Caki2 (cell line): ENCODE measurements around the gene TRIM2. TPM values are rescaled to one million over a fixed set of nuclear protein-coding genes. Genes with fewer than 3 reads are reported as not detected.

Source experiments
- DNase-seq: peaks from one replicate; pipeline ENCODE4 v3.0.0-alpha.2; 2015; ENCODE audit warnings: low read depth
- in situ Hi-C: cut with HindIII; loops from 2 replicates; pipeline ENCODE4 v1.10.0; 2016; ENCODE audit warnings: low sequenced_read_pairs, low pct_unique_long_range_greater_than_20kb, mixed read lengths
- total RNA-seq: library from RNA; depleted of rRNA; stranded (reverse); fragments of >200 nt; shearing (Covaris generic); gene quantifications from 2 replicates; pipeline ENCODE4 v1.2.3, GENCODE V29; 2014; ENCODE audit warnings: low replicate concordance

Gene TRIM2
- total RNA-seq, 1 experiment from 2014 or later, result 43.7 TPM

DNA sequence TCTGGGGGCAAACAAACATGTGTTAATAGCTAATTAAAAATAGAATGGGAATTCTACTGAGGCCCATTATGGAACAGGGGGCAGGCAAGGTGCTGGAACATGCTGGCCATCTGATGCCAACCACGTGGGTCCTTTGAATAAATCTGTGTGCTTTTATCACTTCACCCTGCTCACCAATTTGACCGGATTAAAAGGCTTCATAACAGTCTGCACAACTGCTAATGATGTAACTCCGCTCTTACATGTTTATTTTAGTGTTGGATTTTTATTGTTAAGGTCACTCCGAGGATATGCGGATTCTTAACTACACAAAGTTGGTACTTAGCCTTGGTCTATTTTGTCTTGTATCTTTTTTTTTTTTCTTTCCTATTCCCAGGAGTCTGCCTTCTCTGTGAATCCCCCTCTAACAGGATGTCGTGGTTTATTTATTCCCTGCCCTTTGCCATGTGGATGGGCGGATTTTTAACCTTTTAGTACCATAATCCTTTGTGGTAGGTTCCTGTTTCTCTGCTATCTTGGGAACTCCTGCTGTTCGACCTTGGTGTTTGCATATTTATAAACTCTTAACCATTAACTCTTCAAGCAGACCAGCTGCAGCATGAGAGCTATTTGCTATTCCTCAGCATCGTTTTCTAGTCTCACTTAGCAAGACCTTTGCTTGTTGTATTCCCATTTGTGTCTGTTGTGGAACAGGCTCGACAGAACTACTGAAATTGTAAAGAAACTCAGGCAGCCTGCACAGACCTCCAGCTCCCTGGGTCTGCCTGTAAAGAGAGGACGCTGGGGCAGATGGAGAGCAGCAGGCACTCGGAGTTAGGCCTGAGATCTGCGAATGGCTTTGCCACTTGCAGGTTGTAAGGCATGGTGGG is 38.0 kb downstream of the TRIM2 start:
- in situ Hi-C loops, result no loop called here
- peak; percentile 49 for DNase-seq

DNA sequence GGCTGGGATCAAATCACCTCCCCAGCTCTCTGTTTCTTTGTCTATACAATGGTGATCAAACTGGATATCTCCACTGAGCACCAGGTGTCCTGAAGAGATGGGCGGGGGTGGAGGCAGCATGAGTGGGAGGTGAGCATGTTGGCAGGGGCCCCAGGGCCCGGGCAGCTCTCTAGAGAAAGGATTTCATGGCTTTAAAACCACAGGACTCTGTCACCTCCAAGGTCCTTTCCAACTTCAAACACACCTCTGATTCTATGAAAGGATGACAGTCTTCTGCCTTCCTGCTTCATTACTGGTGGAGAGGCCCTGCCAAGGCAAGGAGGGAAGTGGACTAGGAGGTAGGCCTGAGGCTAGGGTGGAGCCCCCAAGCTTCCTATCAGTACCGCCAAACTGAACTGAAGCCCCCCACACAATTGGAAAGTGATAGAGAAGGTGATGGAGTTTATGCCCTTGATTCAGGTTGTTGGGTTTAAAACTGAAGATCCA is 38.6 kb downstream of the TRIM2 start:
- in situ Hi-C loops, result no loop called here
- DNase-seq, result no peak

DNA sequence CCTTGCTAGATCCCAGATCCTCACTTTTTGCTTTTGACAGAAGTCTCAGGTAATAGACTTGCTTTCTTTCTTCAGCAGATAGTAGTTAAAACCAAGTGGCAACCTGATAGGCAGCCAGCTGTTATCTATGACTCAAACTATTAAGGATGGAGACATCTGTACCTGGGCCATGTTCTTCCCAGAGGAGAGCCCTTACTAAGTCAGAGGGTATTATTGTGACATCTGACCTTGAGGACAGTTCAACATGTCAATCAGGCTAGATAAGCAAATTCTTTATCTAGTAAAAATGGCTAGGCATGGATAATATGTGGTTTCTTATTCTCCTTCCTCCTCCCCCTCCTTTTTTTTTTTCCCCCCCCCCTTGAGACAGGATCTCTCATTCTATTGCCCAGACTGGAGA is 39.2 kb downstream of the TRIM2 start:
- in situ Hi-C loops, result no loop called here
- no peak for DNase-seq

DNA sequence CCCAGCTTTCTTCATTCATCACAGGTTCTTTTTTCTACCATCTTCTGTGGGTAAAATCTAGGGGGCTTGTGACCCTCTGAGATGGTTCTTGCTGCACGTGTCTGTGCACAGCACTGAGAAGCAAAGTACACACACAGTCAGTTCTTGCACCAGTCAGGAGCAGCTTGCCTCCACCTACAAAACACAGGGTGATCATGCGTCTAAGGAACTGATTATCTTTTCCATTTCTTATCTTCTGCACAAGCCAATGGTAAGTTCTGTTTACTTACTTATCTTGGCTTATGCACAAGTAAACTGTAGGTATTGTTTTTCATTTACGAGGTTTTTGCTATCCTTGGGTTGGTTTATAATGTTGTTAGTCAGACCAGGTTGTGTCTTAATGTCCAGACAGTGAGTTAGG is 40.7 kb downstream of the TRIM2 start:
- DNase-seq, result no peak
- in situ Hi-C loops, result no loop called here

DNA sequence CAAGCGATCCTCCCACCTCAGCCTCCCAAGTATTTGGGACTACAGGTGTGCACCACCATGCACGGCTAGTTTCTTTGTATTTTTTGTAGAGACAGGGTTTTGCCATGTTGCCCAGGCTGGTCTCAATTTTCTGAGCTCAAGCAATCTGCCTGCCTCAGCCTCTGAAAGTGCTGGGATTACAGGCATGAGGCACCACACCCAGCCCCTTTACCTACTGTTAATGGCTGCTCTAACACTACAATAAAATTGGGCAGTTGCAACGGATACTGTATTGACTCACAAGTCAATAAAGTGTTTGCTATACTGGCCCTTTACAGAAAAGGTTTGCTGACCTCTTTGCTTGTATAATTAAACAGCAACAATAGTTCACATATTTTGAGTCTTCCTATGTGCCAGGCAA is 41.5 kb downstream of the TRIM2 start:
- in situ Hi-C loops, result no loop called here
- DNase-seq, result no peak

DNA sequence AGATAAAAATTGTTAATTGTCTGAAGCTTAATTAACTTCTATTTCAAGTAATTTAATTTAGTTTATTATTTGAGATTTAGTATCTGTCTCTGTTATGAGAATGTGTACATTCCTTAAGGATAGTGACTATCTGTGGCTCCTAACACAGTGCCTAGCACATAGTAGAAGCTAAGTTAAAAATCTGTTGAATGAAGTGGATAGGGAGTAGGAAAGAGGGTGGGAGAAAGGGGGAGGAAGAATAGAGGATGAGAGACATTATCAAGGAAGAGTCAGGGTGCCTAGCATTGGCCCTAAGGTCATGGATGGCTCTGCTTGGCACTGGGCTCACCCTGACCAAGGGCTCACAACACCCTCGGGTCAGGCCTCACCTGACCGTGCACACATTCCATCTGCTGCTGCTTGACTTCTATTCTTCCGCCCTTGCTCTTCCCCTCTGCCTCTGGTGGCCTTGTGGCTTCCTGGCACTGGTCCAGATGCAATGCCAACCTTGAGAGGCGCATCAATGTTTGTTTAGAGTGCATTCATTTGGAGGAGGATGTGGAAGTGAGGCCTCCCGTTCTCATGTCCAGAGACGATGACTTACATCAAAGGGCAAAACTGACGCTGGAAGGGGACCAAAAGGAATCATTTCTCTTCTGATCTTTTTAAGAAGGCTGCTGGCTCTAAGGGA is 42.3 kb downstream of the TRIM2 start:
- in situ Hi-C loops, result no loop called here
- DNase-seq, result no peak

DNA sequence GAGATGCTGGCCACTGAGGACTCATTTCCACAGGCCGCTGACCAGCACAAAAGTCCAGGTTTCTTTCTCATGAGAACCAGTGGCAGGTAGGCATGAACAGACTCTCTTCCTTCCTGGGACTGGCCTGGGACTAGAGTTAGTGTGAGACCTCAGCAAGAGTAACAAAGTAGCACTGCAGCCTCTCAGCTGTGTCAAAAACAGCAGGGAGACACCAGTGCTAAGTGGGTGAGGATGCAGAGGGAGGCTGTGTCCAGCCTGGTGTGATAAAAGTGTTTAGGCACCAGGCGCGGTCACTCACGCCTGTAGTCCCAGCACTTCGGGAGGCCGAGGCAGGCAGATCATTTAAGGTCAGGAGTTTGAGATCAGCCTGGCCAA is 42.9 kb downstream of the TRIM2 start:
- in situ Hi-C loops, result no loop called here
- DNase-seq, result no peak

DNA sequence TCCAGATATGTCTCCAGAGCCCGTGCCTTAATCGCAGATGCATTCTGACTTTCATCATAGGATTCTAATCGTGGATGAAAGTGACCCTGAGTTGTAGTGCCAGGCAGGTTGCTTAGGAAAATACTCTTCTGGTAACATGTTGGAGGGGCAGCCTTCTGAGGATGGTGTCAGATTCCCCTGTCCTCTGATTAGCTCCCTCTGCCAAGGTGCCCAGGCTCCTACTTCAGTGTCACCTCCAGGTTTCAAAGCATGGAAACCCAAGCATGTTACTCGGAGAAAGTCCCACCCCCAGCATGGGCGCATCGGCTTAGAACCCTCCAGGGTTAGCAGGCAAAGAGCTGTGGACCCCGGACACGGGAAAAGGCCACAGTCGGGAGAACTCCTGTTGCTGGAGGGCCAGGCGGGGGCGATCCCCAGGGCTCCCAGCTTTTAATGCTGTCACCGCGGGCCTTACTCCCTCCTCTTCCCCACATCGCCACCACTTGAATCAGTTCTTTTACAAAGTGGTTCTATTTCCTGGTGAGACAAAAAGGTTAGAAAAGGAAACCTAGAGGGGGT is 44.5 kb downstream of the TRIM2 start:
- in situ Hi-C loops, result no loop called here

DNA sequence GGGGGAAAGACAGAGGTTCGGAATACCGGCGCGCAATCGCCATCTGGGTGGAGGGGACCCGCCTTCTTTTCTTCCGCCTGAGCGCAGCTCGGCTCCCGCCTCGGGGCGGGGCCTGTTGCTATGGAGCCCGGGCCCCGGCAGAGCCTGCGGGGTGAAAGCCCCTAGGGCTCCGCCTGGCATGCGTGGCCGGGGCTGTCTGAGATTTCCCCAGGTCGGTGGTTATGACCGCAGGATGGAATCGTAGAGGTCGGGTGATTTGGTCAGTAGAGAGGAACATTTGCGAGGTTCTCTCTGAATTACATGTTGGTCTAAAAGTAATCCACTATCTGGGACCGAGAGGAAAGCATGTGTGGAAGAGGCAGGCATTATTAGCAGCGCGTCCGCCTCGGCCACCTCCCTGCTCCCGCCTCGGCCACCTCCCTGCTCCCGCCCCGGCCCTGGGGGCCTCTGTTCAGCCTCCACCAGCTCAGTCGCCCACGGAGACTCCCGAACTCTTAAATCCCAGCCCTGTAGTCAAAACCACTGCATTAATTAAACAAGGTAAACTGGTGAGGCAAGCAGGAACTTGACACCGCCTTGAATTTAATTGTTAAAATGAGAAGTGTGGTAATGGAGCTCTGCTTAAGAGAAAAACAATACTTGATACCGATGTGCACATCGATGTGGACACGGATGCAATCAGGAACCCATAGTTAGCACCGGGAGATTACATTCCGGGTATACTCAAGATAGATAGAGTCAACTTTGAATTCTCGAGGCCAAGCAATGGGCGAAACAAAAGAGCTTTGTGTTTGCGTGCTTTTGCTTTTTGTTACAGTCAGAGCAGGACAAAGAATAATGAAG is 45.2 kb downstream of the TRIM2 start:
- in situ Hi-C loops, result no loop called here
- peak; percentile 85 for DNase-seq

More for the DNA sequence above, 44.5 kb downstream of the TRIM2 start:
- no peak for DNase-seq

DNA sequence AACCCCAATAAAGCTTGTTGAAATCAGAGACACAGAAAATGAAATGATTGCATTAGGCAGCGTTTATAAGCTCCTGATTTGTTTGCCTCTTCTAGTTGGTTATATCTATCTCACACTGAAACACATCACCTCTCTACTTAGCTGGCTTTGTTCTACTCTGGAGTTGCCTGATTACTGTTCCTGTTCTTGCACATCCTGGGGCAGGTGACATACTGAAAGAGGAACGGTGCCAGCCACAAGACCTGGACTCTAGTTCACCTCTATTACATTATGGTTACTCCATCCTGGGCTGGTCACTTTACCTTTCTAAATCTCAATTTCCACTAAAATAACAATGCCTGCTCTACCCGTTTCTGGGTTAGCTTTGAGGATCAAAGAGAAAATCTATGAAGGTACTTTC is 47.9 kb downstream of the TRIM2 start:
- in situ Hi-C loops, result no loop called here
- no peak for DNase-seq

DNA sequence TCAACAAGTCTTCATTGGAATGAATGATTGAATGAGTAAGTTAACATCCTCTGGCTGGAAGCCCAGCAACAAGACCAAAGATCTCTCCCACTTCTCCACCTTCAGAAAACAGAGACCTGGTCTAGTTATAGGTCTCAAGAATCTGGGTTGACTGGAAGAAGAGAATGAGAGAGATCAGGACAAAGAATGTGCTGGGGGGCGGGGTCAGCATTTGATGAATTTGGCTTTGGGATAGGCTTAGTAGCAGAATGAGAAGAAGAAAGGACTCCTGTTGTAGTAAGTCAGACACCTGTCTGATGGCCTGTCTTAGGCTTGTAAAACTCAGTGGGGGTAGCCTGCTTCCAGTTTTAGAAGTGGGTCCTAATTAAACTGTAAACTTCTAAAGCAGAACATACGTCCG is 51.0 kb downstream of the TRIM2 start:
- no peak for DNase-seq
- in situ Hi-C loops, result no loop called here

DNA sequence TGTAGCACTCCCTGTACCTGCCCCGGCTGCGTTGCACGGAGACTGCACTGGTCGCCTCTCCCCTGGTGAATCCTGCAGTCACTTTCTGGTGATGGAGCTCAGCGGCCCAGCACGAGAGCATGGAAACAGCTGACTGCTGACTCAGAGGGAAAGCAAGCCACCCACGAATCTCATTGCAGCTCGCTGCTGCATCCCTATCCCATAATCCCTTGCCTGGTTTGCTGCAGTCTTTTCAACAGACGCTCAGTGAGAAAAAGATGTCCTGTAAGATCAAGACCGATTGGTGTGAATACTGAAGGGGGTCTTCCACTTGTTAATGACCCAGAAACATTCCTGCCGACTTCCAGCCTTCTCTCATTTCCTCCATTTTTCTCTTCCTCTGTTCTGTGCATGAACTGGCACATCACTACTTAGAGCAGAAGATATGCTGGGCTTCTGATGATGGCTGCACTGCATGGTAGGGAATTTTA is 52.9 kb downstream of the TRIM2 start:
- in situ Hi-C loops, result no loop called here
- peak; percentile 40 for DNase-seq

DNA sequence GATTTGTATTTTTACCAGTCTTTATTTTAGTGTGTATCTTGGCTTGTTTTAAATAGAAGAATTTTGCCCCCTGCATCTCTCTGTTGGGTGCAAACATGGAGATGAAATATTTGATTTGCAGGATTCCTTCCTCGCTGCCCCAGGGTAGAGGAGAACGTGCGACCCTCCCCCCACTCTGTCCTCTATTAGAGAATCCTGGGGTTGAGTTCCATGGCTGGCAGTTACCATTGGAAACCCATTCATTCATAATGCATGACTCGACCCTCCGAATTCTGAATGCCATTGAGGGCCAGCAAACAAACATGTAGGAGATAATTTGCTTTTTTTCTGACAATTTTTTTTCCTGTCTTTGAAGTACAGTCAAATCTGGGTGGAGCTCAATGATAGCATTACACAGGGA is 53.7 kb downstream of the TRIM2 start:
- in situ Hi-C loops, result no loop called here
- DNase-seq, result no peak

DNA sequence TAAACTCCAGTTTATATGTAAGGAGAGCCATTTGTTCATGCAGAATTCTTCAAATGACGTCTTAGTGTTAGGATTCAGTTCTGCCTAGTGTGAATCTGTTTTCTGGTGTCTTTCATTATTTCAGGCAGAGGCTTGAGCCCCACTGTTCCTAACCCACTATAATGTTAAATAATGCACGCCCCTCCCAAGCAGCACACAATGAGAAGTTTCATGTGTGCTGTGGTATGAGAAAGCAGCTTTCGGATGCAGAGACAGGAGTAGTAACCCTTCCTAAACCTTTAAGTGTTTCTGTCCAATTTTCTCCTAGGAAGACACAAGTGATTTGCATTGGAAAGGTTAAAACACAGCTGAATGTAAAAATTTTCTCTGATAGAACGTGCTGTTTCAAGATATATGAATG is 54.5 kb downstream of the TRIM2 start:
- no peak for DNase-seq
- in situ Hi-C loops, result no loop called here

DNA sequence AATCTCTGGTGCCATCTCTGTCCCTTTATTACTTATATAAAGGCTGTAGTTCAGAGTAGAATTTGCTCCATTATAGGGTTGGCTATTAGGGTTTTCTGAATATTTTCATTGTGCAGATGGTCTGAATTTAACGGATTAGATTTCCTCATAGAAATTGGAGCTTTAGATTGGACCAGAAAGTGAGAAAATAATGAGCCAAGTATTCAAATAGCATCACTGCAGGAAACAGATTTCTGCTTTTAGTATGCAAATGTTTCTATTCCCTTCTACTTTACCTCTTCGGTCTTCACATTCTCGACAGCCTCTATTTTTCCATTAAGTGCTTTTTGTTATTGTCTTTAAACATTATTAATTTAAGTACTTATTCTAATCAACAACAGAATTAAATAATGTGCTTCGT is 55.4 kb downstream of the TRIM2 start:
- DNase-seq, result no peak
- in situ Hi-C loops, result no loop called here

DNA sequence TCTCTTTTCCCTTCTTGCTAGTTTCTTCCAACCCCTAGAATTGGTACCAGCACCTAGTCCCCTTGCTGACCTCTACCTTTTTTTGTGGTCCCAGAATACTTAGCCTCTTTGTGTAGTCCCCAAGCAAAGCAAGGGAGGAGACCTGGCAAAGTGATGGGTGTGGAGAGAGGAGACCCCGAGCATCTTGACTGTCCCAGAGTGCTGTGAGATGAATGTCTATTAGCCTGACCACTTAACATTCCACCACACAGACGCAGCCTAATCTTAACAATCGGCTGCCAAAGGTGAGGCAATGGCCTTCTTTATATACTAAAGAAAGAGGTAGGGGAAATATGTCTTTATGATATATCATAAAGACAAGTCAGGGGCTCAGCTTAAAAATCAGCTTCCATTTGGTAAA is 55.9 kb downstream of the TRIM2 start:
- in situ Hi-C loops, result no loop called here
- DNase-seq, result no peak

DNA sequence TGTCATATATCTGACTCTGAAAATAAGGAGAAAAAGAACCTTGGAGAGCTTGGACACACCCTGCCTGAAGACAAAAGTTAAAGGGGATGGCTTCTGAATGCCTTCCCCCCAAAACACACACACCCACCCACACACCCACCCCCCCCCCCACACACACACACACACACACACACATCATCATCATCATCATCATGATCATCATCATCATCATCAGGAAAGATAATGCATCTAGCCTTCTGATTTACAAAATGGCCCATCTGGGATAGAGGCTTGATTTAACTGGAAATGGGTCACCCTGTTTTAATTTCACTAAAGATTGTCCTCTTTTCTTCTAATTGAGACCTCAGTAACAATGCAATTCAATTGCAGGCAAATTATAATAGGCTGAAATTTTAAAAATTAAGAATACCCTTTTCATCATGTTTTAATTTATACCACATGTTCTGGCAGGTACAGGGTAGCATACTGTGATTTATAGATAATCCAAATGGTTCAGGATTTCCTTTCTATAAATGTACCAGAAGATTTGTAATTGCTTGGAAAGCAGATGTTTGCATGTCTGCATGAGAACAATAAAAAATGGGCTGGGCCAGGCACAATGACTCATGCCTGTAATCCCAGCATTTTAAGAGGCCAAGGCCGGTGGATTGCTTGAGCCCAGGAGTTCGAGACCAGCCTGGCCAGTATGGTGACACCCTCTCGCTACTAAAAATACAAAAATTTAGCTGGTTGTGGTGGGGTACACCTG is 56.5 kb downstream of the TRIM2 start:
- no peak for DNase-seq
- in situ Hi-C loops, result no loop called here

DNA sequence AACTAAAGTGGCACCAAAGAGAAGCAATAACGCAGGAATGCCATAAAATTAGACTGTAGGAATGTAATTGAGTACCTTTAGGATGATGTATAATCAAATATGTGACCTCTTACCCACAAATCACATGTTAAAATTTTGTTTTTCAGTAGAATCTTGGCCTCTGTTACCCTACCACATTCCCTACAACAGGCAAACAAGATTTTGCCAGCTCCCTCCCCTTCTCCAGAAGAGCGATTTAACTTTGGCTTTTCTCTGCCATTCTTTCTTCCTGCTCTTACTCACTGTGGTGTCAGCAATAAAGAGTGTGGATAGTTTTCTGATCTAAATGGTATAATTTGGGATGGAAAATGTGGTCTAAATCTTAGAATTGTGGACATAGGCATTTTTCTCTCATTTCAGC is 57.2 kb downstream of the TRIM2 start:
- no peak for DNase-seq
- in situ Hi-C loops, result no loop called here
